Prostate gland (tissue), 2 donors: Measurements from ENCODE around the gene SEMA4F.

Experiments used
- CTCF ChIP-seq, 4 experiments: fragments of 200-600 bp in 2 of 4; fragments of 450-650 bp in 2 of 4; sonication (generic) in 2 of 4; IDR thresholded peaks; 1 replicate in 3 of 4; 2 replicates in 1 of 4; pipeline ENCODE4 v1.5.1; 2016 to 2019; ENCODE audit warnings: antibody characterized with exemption in 4 of 4, mild to moderate bottlenecking in 2 of 4, moderate library complexity in 2 of 4
- POLR2AphosphoS5 ChIP-seq: sonication (generic); formaldehyde crosslinking; IDR thresholded peaks from one replicate; pipeline ENCODE4 v1.6.1; 2017; ENCODE audit warnings: antibody characterized with exemption

GRCh38 chr2:74714691-74715080 is 60.6 kb downstream of the SEMA4F start:
- TF ChIP-seq CTCF (IDR thresholded peaks at IDR 0.05) = no peak
- no peak for TF ChIP-seq POLR2AphosphoS5
